Sigmoid colon (tissue), 7 donors: ENCODE data around the gene APCDD1. TPM values are rescaled to one million over a fixed set of nuclear protein-coding genes. Genes with fewer than 3 reads are reported as not detected.

ENCODE experiments used
- DNase-seq: peaks from one replicate; pipeline ENCODE4 v3.0.0-alpha.2; 2019
- H3K27ac ChIP-seq, 4 donors: fragments of 200-600 bp; sonication (generic); one replicate each; pipeline ENCODE4 v1.5.1; 2016 to 2019; ENCODE audit warnings: mild to moderate bottlenecking in 1 of 4
- H3K27me3 ChIP-seq, 3 donors: fragments of 200-600 bp; sonication (generic); one replicate each; pipeline ENCODE4 v1.5.1; 2019; ENCODE audit warnings: mild to moderate bottlenecking in 1 of 3
- H3K36me3 ChIP-seq, 4 donors: fragments of 200-600 bp; sonication (generic); one replicate each; pipeline ENCODE4 v1.5.1; 2016 to 2019
- H3K4me1 ChIP-seq, 4 donors: fragments of 200-600 bp; sonication (generic); one replicate each; pipeline ENCODE4 v1.5.1; 2017 to 2019
- H3K4me3 ChIP-seq, 4 donors: fragments of 200-600 bp; sonication (generic); one replicate each; pipeline ENCODE4 v1.5.1; 2017 to 2019; ENCODE audit warnings: mild to moderate bottlenecking in 2 of 4, moderate library complexity in 1 of 4
- H3K9me3 ChIP-seq, 4 donors: fragments of 200-600 bp in 3 of 4; sonication (generic) in 3 of 4; one replicate each; pipeline versions ENCODE4 v1.5.1 to v1.6.1; 2013 to 2019
- CTCF ChIP-seq, 4 experiments: fragments of 450-650 bp in 3 of 4; fragments of 200-600 bp in 1 of 4; IDR thresholded peaks; one replicate each; pipeline ENCODE4 v1.5.1; 2016 to 2019; ENCODE audit warnings: antibody characterized with exemption in 4 of 4, mild to moderate bottlenecking in 3 of 4, moderate library complexity in 2 of 4
- EP300 ChIP-seq, 4 donors: sonication (generic); formaldehyde crosslinking; IDR thresholded peaks; one replicate each; pipeline ENCODE4 v1.6.1; 2017; ENCODE audit warnings: antibody characterized with exemption in 4 of 4
- POLR2A ChIP-seq, 2 donors: fragments of 450-650 bp; IDR thresholded peaks; one replicate each; pipeline ENCODE4 v1.6.1; 2016; ENCODE audit warnings: antibody characterized with exemption in 2 of 2, mild to moderate bottlenecking in 2 of 2, moderate library complexity in 2 of 2
- POLR2AphosphoS5 ChIP-seq, 4 donors: sonication (generic); formaldehyde crosslinking; IDR thresholded peaks; one replicate each; pipeline ENCODE4 v1.6.1; 2017; ENCODE audit warnings: antibody characterized with exemption in 4 of 4
- WGBS, 2 donors: extraction: QIAGEN DNeasy Blood & Tissue Kit; methylation state at CpG; one replicate each; pipeline ENCODE4 v1.1.7; 2013; 5-methylcytosine and 5-hydroxymethylcytosine counted together
- intact Hi-C: fragments of 100-400 bp; cut with DNase I; formaldehyde crosslinking; loops from one replicate; pipeline ENCODE4 v1.15.1; 2023
- polyA plus RNA-seq, 3 donors: library from polyadenylated mRNA; stranded (reverse); fragments of 200-250 nt; gene quantifications; one replicate each; pipeline ENCODE4 v1.2.3, GENCODE V29; 2013
- total RNA-seq, 4 donors: library from RNA; depleted of rRNA; stranded (reverse); fragments of >200 nt; gene quantifications; one replicate each; pipeline ENCODE4 v1.1.0, GENCODE V29; 2016
- donor health status: healthy with polysubstance abuse.
- donor health status: Bipolar disorder and iron deficiency.
- donor health status: healthy.

Gene APCDD1
- total and polyA plus RNA-seq, 7 donors, result 2.8 to 42.1 (median 12.9) TPM

- peaks cover 0 to 20% (median 16%) of the 10 kb centered on the region in 4 donors for H3K4me1 ChIP-seq
- no peak for DNase-seq
- WGBS, 2 donors, result 89 to 91% methylated on average over 2 of the region's 2 CpGs
- H3K27ac ChIP-seq, result no peak overlapping the region
- H3K27me3 ChIP-seq, result peaks cover 0 to 4% (median 0%) of the 10 kb centered on the region in 3 donors
- TF ChIP-seq POLR2A (IDR thresholded peaks at IDR 0.05), result no peak
- no peak for TF ChIP-seq POLR2AphosphoS5 (IDR thresholded peaks at IDR 0.05)
- no peak for TF ChIP-seq EP300 (IDR thresholded peaks at IDR 0.05)
- TF ChIP-seq CTCF (IDR thresholded peaks at IDR 0.05), result no peak
- no peaks in the 10 kb centered on the region for H3K9me3 ChIP-seq
- no peak overlapping the region for H3K4me3 ChIP-seq
- H3K36me3 ChIP-seq, result no peaks in the 10 kb centered on the region
- intact Hi-C loops, result no loop called here
Measured at GRCh38 chr18:10477863-10478260, 23.4 kb downstream of the APCDD1 start.

GRCh38 chr18:10481831-10482230 lies 27.4 kb downstream of the APCDD1 start:
- intact Hi-C loops, result no loop called here
- Histone ChIP-seq H3K4me1 (peaks cover 0 to 9% (median 5%) of the 10 kb centered on the region in 4 donors), H3K4me3 (no peak overlapping the region), H3K36me3 (peaks cover 0 to 10% (median 0%) of the 10 kb centered on the region in 4 donors), H3K27ac (no peak overlapping the region), H3K9me3 (no peaks in the 10 kb centered on the region), H3K27me3 (peaks cover 0 to 4% (median 0%) of the 10 kb centered on the region in 3 donors)
- 77 to 79% methylated on average over 9 of the region's 9 CpGs for WGBS, 2 donors
- TF ChIP-seq POLR2AphosphoS5 (IDR thresholded peaks at IDR 0.05) (no peak), CTCF (IDR thresholded peaks at IDR 0.05) (no peak), EP300 (IDR thresholded peaks at IDR 0.05) (no peak), POLR2A (IDR thresholded peaks at IDR 0.05) (no peak)
- DNase-seq, result no peak

GRCh38 chr18:10482363-10482984 lies 28.0 kb downstream of the APCDD1 start:
- H3K36me3 ChIP-seq, result peaks cover 0 to 10% (median 0%) of the 10 kb centered on the region in 4 donors
- TF ChIP-seq POLR2AphosphoS5 (IDR thresholded peaks at IDR 0.05), result no peak
- no peak for TF ChIP-seq POLR2A (IDR thresholded peaks at IDR 0.05)
- TF ChIP-seq CTCF (IDR thresholded peaks at IDR 0.05), result no peak
- TF ChIP-seq EP300 (IDR thresholded peaks at IDR 0.05), result no peak
- WGBS, 2 donors, result 89 to 90% methylated on average over 11 of the region's 11 CpGs
- H3K4me1 ChIP-seq, result peaks cover 0 to 9% (median 3%) of the 10 kb centered on the region in 4 donors
- H3K27me3 ChIP-seq, result peaks cover 0 to 4% (median 0%) of the 10 kb centered on the region in 3 donors
- intact Hi-C loops, result no loop called here
- no peak for DNase-seq
- H3K4me3 ChIP-seq, result no peak overlapping the region
- H3K27ac ChIP-seq, result peak overlapping the region in 1 of 4 donors; percentile 18
- no peaks in the 10 kb centered on the region for H3K9me3 ChIP-seq

- Histone ChIP-seq H3K36me3 (peaks cover 0 to 10% (median 0%) of the 10 kb centered on the region in 4 donors), H3K4me1 (peaks cover 0 to 16% (median 11%) of the 10 kb centered on the region in 4 donors), H3K27ac (peak overlapping the region in 1 of 4 donors; percentile 18), H3K27me3 (peaks cover 0 to 4% (median 0%) of the 10 kb centered on the region in 3 donors), H3K9me3 (no peaks in the 10 kb centered on the region), H3K4me3 (no peak overlapping the region)
- TF ChIP-seq EP300 (IDR thresholded peaks at IDR 0.05) (no peak), POLR2AphosphoS5 (IDR thresholded peaks at IDR 0.05) (no peak), CTCF (IDR thresholded peaks at IDR 0.05) (no peak), POLR2A (IDR thresholded peaks at IDR 0.05) (no peak)
- no peak for DNase-seq
- WGBS, 2 donors, result 64 to 83% methylated on average over 20 of the region's 20 CpGs
- intact Hi-C loops, result no loop called here
Measured at GRCh38 chr18:10482985-10483949, 28.8 kb downstream of the APCDD1 start.
